BLaER1 (cell line): ENCODE data around the gene CTAGE1.
A peak's percentile ranks its signal among the peaks of the same experiment; 100 is the strongest.
"Not testable (repeated sequence)": the region's sequence is repeated elsewhere in the genome, so short reads cannot be mapped to it uniquely, and the experiment has no call there.

Source experiments
- H3K27ac ChIP-seq: shearing (Covaris generic); formaldehyde crosslinking; 2 replicates; pipeline ENCODE4 v1.8.1; 2022
- H3K27me3 ChIP-seq: shearing (Covaris generic); formaldehyde crosslinking; 2 replicates; pipeline ENCODE4 v1.8.1; 2022
- H3K36me3 ChIP-seq: shearing (Covaris generic); formaldehyde crosslinking; 2 replicates; pipeline ENCODE4 v1.8.1; 2022
- H3K4me1 ChIP-seq: shearing (Covaris generic); formaldehyde crosslinking; 2 replicates; pipeline ENCODE4 v1.8.1; 2022
- H3K4me2 ChIP-seq: shearing (Covaris generic); formaldehyde crosslinking; 2 replicates; pipeline ENCODE4 v1.8.1; 2022
- H3K4me3 ChIP-seq: shearing (Covaris generic); formaldehyde crosslinking; 2 replicates; pipeline ENCODE4 v1.8.1; 2022
- H3K9ac ChIP-seq: shearing (Covaris generic); formaldehyde crosslinking; 2 replicates; pipeline ENCODE4 v1.8.1; 2022
- H3K9me3 ChIP-seq: shearing (Covaris generic); formaldehyde crosslinking; 2 replicates; pipeline ENCODE4 v1.8.1; 2022
- H4K20me1 ChIP-seq: shearing (Covaris generic); formaldehyde crosslinking; 2 replicates; pipeline ENCODE4 v1.8.1; 2022
- Cebpa-rat ChIP-seq: shearing (Covaris generic); IDR thresholded peaks from 2 replicates; pipeline ENCODE4 v1.8.1; 2022

CTAGE1 gene

DNA sequence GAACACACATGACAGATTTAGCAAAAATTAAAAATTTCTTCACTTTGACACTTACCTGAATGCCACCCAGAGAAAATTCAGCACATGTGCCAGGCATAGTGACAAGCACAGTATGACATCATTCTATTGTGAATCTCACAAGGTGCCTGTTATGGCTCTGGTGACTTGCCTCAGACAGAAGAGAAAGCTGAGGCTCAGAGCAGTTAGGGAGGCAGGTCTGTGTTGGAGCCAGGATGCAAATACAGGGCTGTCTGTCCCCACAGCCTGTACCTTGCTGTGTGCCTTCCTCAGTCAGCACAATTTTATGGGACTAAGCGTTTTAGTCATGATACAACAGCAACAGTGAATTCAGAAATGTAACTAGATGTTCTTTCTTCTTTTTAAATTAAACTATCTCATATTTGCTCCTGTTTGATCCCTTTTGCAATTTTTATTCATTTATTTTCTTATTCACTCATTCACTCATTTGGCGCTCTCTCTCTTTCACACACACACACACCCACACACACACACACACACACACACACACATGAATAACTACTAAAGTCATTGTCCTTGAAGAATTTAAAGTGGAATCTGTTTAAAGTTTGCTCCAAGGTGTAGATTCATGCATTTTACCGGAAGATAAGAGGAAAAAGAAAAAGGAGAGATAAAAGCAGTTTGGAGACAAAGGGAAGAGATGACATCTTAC lies 37.9 kb upstream of the CTAGE1 start:
- Histone ChIP-seq H3K36me3 (no peaks in the 10 kb centered on the region), H4K20me1 (no peaks in the 10 kb centered on the region), H3K4me2 (no peak overlapping the region), H3K27me3 (no peaks in the 10 kb centered on the region), H3K4me3 (no peak overlapping the region), H3K9ac (no peak overlapping the region), H3K9me3 (peaks cover 6% of the 10 kb centered on the region; the same call in 1 of the 2 replicates), H3K27ac (no peak overlapping the region), H3K4me1 (no peaks in the 10 kb centered on the region)
- no peak for TF ChIP-seq Cebpa-rat

DNA sequence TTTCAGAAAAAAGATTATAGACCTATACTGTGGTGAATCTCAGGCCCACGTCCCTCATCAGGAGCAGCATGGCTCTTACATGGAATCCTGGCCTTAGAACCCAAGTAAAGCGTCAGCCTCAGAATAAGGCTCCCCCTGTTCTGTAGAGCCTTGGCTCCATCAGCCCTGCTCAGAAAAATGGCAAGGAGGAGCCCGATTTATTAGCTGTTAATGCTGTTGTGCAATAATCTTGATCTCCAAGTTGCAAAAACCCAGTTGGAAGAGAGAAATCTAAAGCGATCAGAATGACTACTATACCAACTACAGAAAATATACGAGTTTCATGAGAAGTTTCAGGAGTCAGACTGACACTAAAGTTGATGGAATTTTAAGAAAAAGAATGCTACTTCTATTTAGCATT lies 35.6 kb upstream of the CTAGE1 start:
- no peaks in the 10 kb centered on the region for H3K36me3 ChIP-seq
- no peak overlapping the region for H3K4me2 ChIP-seq
- no peaks in the 10 kb centered on the region for H4K20me1 ChIP-seq
- peaks cover 29% of the 10 kb centered on the region for H3K9me3 ChIP-seq
- H3K4me3 ChIP-seq = no peak overlapping the region
- no peak overlapping the region for H3K27ac ChIP-seq
- H3K9ac ChIP-seq = no peak overlapping the region
- H3K27me3 ChIP-seq = no peaks in the 10 kb centered on the region
- H3K4me1 ChIP-seq = no peaks in the 10 kb centered on the region
- TF ChIP-seq Cebpa-rat = peak; percentile 25; the same call in 1 of the 2 replicates

DNA sequence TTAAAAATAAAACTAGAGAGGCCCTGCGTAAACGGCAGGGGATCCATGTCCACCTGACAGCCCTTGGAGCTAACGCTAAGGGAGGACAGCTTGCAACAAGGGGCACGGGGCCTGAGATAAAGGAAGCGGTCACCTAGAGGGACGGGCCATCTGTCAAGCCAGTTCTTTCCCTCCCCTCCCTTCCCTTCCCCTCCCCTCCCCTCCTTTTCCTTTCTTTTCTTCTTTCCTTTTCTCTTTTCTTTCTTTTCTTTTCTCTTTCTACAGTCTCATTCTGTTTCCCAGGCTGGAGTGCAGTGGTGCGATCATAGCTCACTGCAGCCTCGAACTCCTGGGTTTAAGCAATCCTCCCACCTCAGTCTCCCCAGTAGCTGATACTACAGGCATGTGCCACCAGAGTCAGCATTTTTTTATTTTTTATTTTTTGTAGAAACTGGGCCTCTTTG lies 34.5 kb upstream of the CTAGE1 start:
- H4K20me1 ChIP-seq = no peaks in the 10 kb centered on the region
- no peak overlapping the region for H3K27ac ChIP-seq
- no peak overlapping the region for H3K4me3 ChIP-seq
- H3K27me3 ChIP-seq = no peaks in the 10 kb centered on the region
- no peaks in the 10 kb centered on the region for H3K36me3 ChIP-seq
- no peak for TF ChIP-seq Cebpa-rat
- no peaks in the 10 kb centered on the region for H3K4me1 ChIP-seq
- H3K9ac ChIP-seq = no peak overlapping the region
- no peak overlapping the region for H3K4me2 ChIP-seq
- peaks cover 30% of the 10 kb centered on the region for H3K9me3 ChIP-seq

DNA sequence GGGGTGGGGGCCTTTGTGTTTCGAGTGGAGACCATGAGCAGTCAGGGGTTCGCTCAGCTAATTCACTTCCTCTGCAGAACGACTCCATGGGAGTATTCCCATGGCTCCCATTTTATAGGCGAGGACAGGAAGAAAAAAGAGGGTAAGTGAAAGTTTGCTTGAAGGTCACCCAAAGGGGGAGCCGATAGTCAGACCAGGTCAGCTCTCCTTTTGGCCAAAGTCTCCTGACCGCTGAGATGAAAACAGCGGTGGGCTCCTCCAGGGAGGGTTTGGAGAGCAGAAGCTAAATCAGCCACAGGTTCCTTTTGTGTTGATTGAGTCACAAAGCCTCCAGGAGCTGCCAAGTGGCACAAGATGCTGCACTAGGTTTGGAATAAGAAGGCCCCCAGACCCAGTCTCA lies 34.1 kb upstream of the CTAGE1 start:
- Histone ChIP-seq H3K9me3 (peaks cover 30% of the 10 kb centered on the region), H3K4me2 (no peak overlapping the region), H4K20me1 (no peaks in the 10 kb centered on the region), H3K4me1 (no peaks in the 10 kb centered on the region), H3K27ac (no peak overlapping the region), H3K9ac (no peak overlapping the region), H3K4me3 (no peak overlapping the region), H3K36me3 (no peaks in the 10 kb centered on the region), H3K27me3 (no peaks in the 10 kb centered on the region)
- no peak for TF ChIP-seq Cebpa-rat

DNA sequence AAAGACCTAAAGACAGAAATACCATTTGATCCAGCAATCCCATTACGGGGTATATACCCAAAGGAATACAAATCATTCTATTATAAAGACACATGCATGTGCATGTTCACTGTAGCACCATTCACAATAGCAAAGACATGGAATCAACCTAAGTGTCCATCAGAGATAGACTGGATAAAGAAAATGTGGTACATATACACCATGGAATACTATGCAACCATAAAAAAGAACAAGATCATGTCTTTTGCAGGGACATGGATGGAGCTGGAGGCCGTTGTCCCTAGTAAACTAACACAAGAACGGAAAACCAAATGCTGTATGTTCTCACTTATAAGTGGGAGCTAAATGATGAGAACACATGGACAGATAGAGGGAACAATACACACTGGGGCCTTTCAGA lies 33.1 kb upstream of the CTAGE1 start:
- H3K4me3 ChIP-seq, H3K4me2 ChIP-seq, H4K20me1 ChIP-seq, H3K4me1 ChIP-seq, H3K27me3 ChIP-seq, H3K36me3 ChIP-seq, H3K9ac ChIP-seq, H3K27ac ChIP-seq: not testable (repeated sequence)
- H3K9me3 ChIP-seq = peaks cover 30% of the 10 kb centered on the region

DNA sequence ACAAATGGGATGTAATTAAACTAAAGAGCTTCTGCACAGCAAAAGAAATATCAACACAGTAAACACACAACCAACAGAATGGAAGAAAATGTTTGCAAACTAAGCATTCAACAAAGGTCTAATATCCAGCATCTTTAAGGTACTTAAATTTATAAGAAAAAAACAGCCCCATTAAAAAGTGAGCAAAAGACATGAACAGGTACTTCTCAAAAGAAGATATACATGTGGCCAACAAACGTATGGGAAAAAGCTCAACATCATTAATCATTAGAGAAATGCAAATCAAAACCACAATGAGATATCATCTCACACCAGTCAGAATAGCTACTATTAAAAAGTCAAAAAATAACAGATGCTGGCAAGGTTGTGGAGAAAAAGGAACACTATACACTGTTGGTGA lies 32.6 kb upstream of the CTAGE1 start:
- H3K27me3 ChIP-seq, H3K9ac ChIP-seq, H3K36me3 ChIP-seq, H3K4me3 ChIP-seq, H3K4me2 ChIP-seq, H3K27ac ChIP-seq, H4K20me1 ChIP-seq, H3K4me1 ChIP-seq: not testable (repeated sequence)
- H3K9me3 ChIP-seq = peaks cover 30% of the 10 kb centered on the region

DNA sequence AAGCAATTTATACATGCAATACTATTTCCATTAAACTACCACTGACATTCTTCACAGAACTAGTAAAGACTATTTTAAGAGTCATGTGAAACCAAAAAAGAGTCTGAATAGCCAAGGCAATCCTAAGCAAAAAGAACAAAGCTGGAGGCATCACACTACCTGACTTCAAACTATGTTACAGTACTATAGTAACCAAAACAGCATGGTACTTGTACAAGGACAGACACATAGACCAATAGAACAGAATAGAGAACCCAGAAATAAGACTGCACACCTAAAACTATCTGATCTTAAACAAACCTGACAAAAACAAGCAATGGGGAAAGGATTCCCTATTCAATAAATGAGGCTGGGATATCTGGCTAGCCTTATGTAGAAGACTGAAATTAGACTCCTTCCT lies 32.0 kb upstream of the CTAGE1 start:
- H4K20me1 ChIP-seq, H3K27ac ChIP-seq, H3K4me3 ChIP-seq, H3K4me1 ChIP-seq, H3K4me2 ChIP-seq, H3K36me3 ChIP-seq, H3K27me3 ChIP-seq, H3K9ac ChIP-seq: not testable (repeated sequence)
- H3K9me3 ChIP-seq = peaks cover 30% of the 10 kb centered on the region

DNA sequence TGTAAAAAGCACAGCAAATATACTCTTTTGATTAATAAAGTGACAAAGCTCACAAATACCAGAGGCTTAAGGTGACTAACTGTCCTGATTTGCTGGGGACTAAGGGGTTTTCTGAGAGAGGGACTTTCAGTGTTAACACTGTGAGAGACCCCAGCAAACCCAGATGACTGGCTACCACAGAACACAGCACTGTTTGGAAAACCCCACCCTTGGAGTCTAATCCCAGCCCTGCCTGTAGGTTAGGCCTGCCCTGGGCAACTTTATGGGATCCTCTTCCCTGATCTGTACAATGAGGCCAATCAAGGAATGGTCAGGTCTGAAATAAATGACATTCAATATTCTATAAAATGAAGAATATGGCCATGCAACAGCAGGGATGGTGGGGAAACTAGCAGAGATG lies 30.5 kb upstream of the CTAGE1 start:
- TF ChIP-seq Cebpa-rat = no peak
- H3K27ac ChIP-seq = no peak overlapping the region
- peaks cover 30% of the 10 kb centered on the region for H3K9me3 ChIP-seq

DNA sequence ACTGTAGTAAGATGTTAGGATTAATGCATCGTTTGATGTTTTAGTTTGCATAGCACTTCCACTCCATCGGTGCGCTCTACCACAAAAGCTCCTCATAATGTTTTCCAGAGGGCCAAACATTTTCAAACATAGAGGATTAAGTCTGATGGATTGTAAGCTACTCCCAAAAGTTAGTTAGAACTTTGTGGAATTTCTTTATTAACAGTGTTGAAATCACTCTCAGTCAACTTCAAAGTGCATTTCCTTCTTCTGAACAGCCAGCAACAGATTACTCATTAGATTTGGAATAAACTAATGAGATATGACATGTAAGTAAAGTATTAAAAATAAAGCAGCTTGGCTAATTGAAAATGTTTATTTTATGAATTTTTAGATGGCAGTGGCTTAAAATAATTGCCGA lies 30.1 kb upstream of the CTAGE1 start:
- H3K9ac ChIP-seq = no peak overlapping the region
- no peak overlapping the region for H3K4me3 ChIP-seq
- no peak overlapping the region for H3K4me2 ChIP-seq
- H3K4me1 ChIP-seq = no peaks in the 10 kb centered on the region
- no peak for TF ChIP-seq Cebpa-rat
- H3K36me3 ChIP-seq = no peaks in the 10 kb centered on the region
- H3K27me3 ChIP-seq = no peaks in the 10 kb centered on the region
- H4K20me1 ChIP-seq = no peaks in the 10 kb centered on the region
- peaks cover 30% of the 10 kb centered on the region for H3K9me3 ChIP-seq
- no peak overlapping the region for H3K27ac ChIP-seq

More for the DNA sequence above, 30.5 kb upstream of the CTAGE1 start:
- Histone ChIP-seq H4K20me1 (no peaks in the 10 kb centered on the region), H3K9ac (no peak overlapping the region), H3K27me3 (no peaks in the 10 kb centered on the region), H3K4me1 (no peaks in the 10 kb centered on the region), H3K4me2 (no peak overlapping the region), H3K4me3 (no peak overlapping the region), H3K36me3 (no peaks in the 10 kb centered on the region)

DNA sequence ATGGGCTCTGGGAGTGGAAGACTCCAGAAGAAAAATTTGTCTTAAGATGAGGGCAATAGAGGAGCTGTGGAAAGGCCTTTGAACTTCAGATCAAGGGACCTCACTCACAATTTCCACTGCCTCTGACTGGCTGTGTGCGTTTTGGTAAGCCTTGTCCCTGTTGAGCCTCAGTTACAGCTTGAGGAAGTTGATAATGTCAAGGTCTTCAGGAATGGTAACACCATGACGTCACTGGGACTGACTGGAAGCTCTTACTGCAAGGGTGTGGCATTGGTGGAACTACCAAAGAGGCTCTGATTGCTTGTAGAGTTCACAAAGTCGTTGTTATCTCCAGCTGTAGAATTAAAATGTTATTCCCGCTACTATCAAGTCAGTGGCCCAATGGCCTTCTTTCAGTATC lies 29.2 kb upstream of the CTAGE1 start:
- H3K27ac ChIP-seq = no peak overlapping the region
- H3K4me2 ChIP-seq = no peak overlapping the region
- no peaks in the 10 kb centered on the region for H3K36me3 ChIP-seq
- no peaks in the 10 kb centered on the region for H4K20me1 ChIP-seq
- no peaks in the 10 kb centered on the region for H3K27me3 ChIP-seq
- no peaks in the 10 kb centered on the region for H3K4me1 ChIP-seq
- TF ChIP-seq Cebpa-rat = no peak
- no peak overlapping the region for H3K4me3 ChIP-seq
- H3K9me3 ChIP-seq = peaks cover 30% of the 10 kb centered on the region
- no peak overlapping the region for H3K9ac ChIP-seq

DNA sequence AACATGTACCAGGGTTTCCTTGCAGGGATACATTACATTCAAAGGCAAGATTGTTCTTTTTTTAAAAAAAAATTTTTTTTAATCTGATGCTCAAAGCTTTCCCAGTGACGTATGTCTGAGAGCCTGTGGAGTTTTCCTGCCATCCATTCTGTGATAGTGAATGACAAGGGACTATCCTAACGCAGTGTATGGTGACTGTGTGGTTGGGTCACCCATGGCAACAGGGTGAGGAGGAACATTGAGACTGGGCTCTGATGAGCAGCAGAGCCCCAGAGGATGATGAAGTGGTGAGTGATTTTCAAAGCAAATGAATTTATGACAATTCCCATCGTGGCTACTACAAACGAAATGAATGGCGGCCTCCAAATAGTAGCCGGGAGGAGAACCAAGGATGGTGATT lies 28.6 kb upstream of the CTAGE1 start:
- H3K4me3 ChIP-seq = no peak overlapping the region
- no peaks in the 10 kb centered on the region for H3K36me3 ChIP-seq
- no peaks in the 10 kb centered on the region for H3K4me1 ChIP-seq
- no peak overlapping the region for H3K4me2 ChIP-seq
- no peak overlapping the region for H3K27ac ChIP-seq
- H4K20me1 ChIP-seq = no peaks in the 10 kb centered on the region
- no peak overlapping the region for H3K9ac ChIP-seq
- peaks cover 30% of the 10 kb centered on the region for H3K9me3 ChIP-seq
- H3K27me3 ChIP-seq = no peaks in the 10 kb centered on the region
- no peak for TF ChIP-seq Cebpa-rat
